Activated T-cell treated with anti-CD3 and anti-CD28 coated beads, Interleukin-2, amount 50 U/mL, for 72 hours (primary cell): Measurements from ENCODE around the gene NKD1. TPM values are rescaled to one million over a fixed set of nuclear protein-coding genes. Genes with fewer than 3 reads are reported as not detected.

Experiments
- ATAC-seq, 2 donors: fragments of 150-1000 bp; cut with Tn5 transposase; replicated peaks in 1 of 2; 2 replicates each; pipeline ENCODE4 v1.10.0; 2021; ENCODE audit warnings: moderate library complexity in 2 of 2, mild to moderate bottlenecking in 1 of 2
- DNase-seq, 2 donors: peaks; one replicate each; pipeline ENCODE4 v3.0.0; 2021 to 2022; ENCODE audit warnings: mixed read lengths in 1 of 2
- H3K27ac Mint-ChIP-seq: one replicate; pipeline ENCODE4 v1.8.0; 2022; ENCODE audit warnings: mild to moderate bottlenecking, moderate library complexity, mixed read lengths
- H3K27me3 Mint-ChIP-seq: one replicate; pipeline ENCODE4 v1.8.0; 2022; ENCODE audit warnings: low read depth, mixed read lengths
- H3K36me3 Mint-ChIP-seq, 2 donors: one replicate each; pipeline ENCODE4 v1.8.0; 2022; ENCODE audit warnings: mixed read lengths in 2 of 2, mild to moderate bottlenecking in 1 of 2; ENCODE audit not compliant: insufficient read depth in 2 of 2
- H3K4me1 Mint-ChIP-seq: one replicate; pipeline ENCODE4 v1.8.0; 2022; ENCODE audit warnings: low read depth, mixed read lengths
- H3K4me3 Mint-ChIP-seq, 2 donors: one replicate each; pipeline ENCODE4 v1.8.0; 2022; ENCODE audit warnings: mild to moderate bottlenecking in 2 of 2, mixed read lengths in 2 of 2, moderate library complexity in 2 of 2
- H3K9me3 Mint-ChIP-seq, 2 donors: one replicate each; pipeline ENCODE4 v1.8.0; 2022; ENCODE audit warnings: mixed read lengths in 2 of 2
- total RNA-seq, 2 donors: library from RNA; stranded (reverse); gene quantifications; one replicate each; pipeline ENCODE4 v1.2.3, GENCODE V29; 2022

Gene NKD1
- total RNA-seq, 2 donors from 2014 or later, result 0.96 to 2.4 TPM

DNA sequence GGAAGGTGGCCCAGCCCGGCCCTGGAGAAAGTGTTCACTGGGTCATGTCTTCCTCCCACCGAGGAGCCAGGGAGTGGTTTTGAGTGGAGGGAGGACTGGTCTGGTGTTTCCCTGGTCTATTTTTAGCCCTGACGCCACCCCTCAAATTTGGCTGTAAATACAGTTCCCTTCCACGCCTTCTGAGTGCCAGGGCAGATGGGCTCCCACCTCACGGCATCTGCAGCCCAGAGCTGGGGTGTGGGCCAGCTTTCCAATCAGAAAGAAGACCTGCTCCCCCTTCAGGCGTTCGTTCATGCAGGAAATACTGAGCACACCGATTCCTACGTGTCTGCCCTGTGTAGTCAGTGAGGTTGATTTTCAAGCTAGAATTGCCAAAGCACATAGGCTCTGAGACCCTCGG is 79.2 kb downstream of the NKD1 start:
- Mint-ChIP-seq H3K36me3 (no peaks in the 10 kb centered on the region), H3K4me3 (peak overlapping the region; percentile 66 to 73), H3K27ac (peak overlapping the region; percentile 72), H3K27me3 (no peaks in the 10 kb centered on the region), H3K4me1 (peaks cover 38% of the 10 kb centered on the region), H3K9me3 (no peaks in the 10 kb centered on the region)
- peak; percentile 38 to 49 for DNase-seq
- peak; percentile 68 to 72 for ATAC-seq

- no peak for DNase-seq
- H3K36me3 Mint-ChIP-seq, result no peaks in the 10 kb centered on the region
- no peak overlapping the region for H3K27ac Mint-ChIP-seq
- no peak for ATAC-seq
- no peaks in the 10 kb centered on the region for H3K27me3 Mint-ChIP-seq
- no peaks in the 10 kb centered on the region for H3K9me3 Mint-ChIP-seq
- H3K4me1 Mint-ChIP-seq, result peaks cover 36% of the 10 kb centered on the region
- no peak overlapping the region for H3K4me3 Mint-ChIP-seq
Measured at GRCh38 chr16:50628156-50628802, 80.1 kb downstream of the NKD1 start.

DNA sequence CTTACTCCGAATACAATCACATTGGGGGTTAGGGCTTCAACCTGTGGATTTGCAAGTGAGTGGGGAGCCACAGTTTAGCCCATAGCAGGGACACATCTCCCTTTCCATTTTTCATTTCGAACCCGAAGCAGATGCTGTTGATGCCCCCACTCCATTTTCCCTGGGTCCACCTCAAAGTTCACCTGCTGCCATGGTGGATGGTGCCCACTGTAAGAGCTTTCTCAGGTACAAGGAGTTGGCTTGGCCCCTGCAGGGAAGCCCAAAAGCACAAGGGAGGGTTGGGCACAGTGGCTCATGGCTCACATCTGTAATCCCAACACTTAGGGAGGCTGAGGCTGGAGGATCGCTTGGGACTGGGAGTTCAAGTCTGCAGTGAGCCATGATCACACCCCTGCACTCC is 81.1 kb downstream of the NKD1 start:
- H3K4me3 Mint-ChIP-seq, result no peak overlapping the region
- H3K36me3 Mint-ChIP-seq, result no peaks in the 10 kb centered on the region
- ATAC-seq (no peak), DNase-seq (no peak)
- no peak overlapping the region for H3K27ac Mint-ChIP-seq
- peaks cover 25% of the 10 kb centered on the region for H3K4me1 Mint-ChIP-seq
- no peaks in the 10 kb centered on the region for H3K27me3 Mint-ChIP-seq
- no peaks in the 10 kb centered on the region for H3K9me3 Mint-ChIP-seq

DNA sequence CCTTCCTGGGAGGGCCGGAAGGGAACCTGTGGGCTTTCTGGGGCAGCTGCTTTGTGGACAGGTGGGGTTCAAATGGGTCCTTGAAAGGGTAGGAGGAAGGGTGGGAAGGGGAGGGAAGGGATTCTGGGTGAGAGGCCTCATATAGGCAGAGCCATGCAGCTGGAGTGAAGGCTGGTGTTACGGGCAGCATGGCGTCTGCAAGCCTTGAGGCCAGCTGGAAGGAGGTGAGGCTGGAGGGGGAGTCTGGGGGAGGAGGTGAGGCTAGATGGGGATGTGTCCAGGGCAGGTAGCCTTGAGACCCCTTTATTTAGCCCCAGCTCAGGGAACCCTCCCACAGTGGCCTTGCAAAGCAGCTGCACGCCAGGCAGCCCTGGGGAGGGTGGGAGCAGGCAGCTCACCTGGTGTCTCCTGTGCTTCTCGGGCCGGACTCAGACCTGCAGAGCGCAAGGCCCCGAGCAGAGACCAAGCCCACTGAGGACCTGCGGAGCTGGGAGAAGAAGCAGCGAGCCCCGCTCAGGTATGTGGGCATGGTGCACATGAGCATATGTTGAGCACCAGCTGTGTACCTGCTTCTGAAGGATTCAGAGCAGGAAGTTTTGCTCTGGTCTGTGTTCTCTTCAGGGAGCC is 82.3 kb downstream of the NKD1 start:
- H3K4me1 Mint-ChIP-seq, result peaks cover 21% of the 10 kb centered on the region
- no peaks in the 10 kb centered on the region for H3K27me3 Mint-ChIP-seq
- no peak for ATAC-seq

DNA sequence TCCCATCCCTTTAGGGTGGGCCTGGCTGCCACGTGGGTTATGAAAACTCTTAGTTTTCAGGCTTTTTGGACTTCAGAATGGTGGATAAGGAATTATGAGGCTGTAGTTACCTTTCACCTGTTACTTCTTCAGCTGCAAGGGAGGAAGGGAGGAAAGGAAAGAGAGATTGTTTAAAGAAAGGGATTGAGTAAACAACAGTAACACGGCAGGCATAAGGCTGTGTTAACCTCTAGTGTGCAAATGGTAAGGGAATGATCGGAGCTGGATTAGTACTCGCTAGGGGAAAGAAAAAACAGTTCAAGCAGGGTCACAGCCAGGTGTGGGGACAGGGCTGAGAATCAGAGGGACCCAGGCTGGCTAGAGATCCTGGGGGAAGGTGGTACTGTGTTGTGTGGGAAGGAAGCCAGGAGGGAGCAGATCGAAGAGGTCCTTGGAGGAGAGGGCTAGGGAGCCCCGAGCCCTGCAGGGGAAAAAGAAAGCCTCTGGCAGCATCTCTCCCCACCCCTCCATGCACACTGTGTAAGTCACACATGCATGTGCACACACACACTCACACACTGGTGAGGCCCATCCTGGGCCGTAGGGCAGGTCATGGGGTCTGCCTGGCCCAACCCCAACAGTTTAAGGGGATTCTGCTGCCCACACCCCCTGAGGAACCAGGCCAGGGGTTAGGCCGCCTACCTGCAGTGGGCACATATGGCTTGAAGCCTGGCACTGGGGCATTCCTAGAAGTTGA is 83.2 kb downstream of the NKD1 start:
- Mint-ChIP-seq H3K27me3 (no peaks in the 10 kb centered on the region), H3K9me3 (no peaks in the 10 kb centered on the region), H3K4me3 (no peak overlapping the region), H3K27ac (no peak overlapping the region), H3K4me1 (peaks cover 19% of the 10 kb centered on the region), H3K36me3 (no peaks in the 10 kb centered on the region)
- ATAC-seq, result no peak
- DNase-seq, result no peak

More for the DNA sequence above, 82.3 kb downstream of the NKD1 start:
- H3K9me3 Mint-ChIP-seq, result no peaks in the 10 kb centered on the region
- DNase-seq, result no peak
- no peak overlapping the region for H3K27ac Mint-ChIP-seq
- no peaks in the 10 kb centered on the region for H3K36me3 Mint-ChIP-seq
- H3K4me3 Mint-ChIP-seq, result no peak overlapping the region

GRCh38 chr16:50631985-50632576 is 83.9 kb downstream of the NKD1 start:
- no peak overlapping the region for H3K4me3 Mint-ChIP-seq

DNA sequence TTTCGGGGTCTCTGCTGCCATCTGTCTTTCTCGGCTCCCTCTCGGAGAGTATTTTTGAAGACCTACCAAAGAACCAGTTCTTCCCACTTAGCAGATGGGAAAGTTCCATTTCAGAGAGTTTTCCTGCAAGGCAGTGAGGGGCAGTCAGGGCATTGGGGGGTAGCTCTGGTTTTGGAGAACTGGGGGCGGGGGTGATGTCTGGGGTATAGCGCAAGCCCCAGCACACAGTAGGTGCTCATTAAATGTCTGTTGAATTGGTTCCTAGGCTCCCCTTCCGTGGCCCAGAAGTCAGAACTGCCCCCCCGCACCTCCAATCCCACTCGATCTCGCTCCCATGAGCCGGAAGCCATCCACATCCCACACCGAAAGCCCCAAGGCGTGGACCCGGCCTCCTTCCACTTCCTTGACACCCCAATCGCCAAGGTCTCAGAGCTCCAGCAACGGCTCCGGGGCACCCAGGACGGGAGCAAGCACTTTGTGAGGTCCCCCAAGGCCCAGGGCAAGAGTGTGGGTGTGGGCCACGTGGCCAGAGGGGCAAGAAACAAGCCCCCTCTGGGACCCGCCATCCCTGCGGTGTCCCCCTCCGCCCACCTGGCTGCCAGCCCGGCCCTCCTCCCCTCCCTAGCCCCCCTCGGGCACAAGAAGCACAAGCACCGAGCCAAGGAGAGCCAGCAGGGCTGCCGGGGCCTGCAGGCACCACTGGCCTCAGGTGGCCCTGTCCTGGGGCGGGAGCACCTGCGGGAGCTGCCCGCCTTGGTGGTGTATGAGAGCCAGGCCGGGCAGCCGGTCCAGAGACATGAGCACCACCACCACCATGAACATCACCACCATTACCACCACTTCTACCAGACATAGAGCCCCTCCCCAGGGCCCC is 85.0 kb downstream of the NKD1 start:
- Mint-ChIP-seq H3K4me3 (no peak overlapping the region), H3K9me3 (no peaks in the 10 kb centered on the region), H3K36me3 (no peaks in the 10 kb centered on the region), H3K27me3 (no peaks in the 10 kb centered on the region), H3K4me1 (peaks cover 10% of the 10 kb centered on the region), H3K27ac (no peak overlapping the region)
- no peak for ATAC-seq
- no peak for DNase-seq

More at GRCh38 chr16:50631985-50632576, 83.9 kb downstream of the NKD1 start:
- peaks cover 16% of the 10 kb centered on the region for H3K4me1 Mint-ChIP-seq
- H3K36me3 Mint-ChIP-seq, result no peaks in the 10 kb centered on the region
- ATAC-seq, result no peak
- no peak overlapping the region for H3K27ac Mint-ChIP-seq
- no peak for DNase-seq
- no peaks in the 10 kb centered on the region for H3K9me3 Mint-ChIP-seq
- H3K27me3 Mint-ChIP-seq, result no peaks in the 10 kb centered on the region

GRCh38 chr16:50634090-50634489 is 85.9 kb downstream of the NKD1 start:
- H3K9me3 Mint-ChIP-seq, result no peaks in the 10 kb centered on the region
- no peaks in the 10 kb centered on the region for H3K27me3 Mint-ChIP-seq
- H3K4me1 Mint-ChIP-seq, result peaks cover 10% of the 10 kb centered on the region
- ATAC-seq (no peak), DNase-seq (no peak)
- no peak overlapping the region for H3K27ac Mint-ChIP-seq
- H3K36me3 Mint-ChIP-seq, result no peaks in the 10 kb centered on the region
- H3K4me3 Mint-ChIP-seq, result no peak overlapping the region

DNA sequence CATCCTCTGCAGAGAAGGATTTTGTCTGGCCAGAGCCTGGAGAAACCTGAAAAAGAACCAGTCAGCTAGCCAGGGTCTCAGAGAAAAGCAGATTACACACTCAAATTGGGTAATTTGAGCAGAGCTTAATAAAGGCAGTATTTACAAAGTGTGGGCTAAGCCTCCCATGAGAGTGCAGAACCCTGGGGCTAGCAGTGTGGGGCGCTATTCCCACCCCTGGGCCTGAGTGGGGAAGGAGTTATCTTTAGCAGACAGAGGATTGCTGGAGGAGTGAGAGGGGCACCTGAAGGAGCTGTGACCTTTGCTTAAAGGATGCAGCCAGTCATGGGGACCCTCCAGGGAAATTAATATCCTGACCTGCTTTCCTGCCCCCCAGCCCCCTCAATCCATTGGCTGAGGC is 86.8 kb downstream of the NKD1 start:
- no peaks in the 10 kb centered on the region for H3K27me3 Mint-ChIP-seq
- peaks cover 10% of the 10 kb centered on the region for H3K4me1 Mint-ChIP-seq
- DNase-seq (no peak), ATAC-seq (no peak)
- no peak overlapping the region for H3K27ac Mint-ChIP-seq
- no peaks in the 10 kb centered on the region for H3K9me3 Mint-ChIP-seq
- no peak overlapping the region for H3K4me3 Mint-ChIP-seq
- no peaks in the 10 kb centered on the region for H3K36me3 Mint-ChIP-seq

DNA sequence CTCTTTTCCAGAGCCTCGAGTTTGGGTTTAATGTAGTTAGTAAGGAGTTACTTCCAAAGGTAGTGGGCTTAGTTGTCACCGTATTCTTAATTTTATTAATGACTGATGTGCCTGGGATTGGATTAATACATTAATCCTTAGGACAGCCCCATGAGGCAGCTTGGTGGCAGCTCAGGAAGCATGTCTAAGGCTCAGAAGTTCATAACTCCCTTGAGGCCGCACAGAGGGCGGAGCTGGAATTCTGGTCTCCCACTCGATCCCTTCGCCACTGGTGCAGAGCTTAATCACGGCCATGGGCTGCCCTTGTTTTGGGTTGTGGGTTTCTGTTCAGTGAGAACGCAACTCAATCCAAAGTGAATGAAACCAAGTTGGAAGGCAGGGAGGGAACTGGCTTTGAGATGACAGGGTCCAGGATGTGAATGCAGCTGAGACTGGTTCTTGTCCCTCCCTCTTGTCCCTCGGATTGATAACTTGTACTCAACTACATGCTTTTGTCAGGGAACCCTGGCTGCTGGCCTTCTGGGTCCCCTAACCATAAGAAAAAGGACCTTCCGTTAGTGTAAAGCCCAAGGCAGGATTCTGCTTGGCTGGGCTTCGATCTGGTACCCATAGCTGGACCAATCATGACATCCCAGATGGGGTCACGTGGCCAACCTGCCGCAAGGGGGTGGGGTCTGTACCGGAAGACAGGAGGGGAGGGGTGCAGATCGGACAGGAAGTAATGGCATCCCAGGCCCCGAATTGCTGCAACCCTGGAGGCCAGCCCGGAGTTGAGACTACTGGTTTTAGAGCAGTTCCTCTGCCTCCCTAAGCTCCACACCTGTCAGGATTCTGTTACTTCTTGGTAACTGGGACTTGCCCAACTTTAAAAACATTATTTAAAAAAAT is 87.6 kb downstream of the NKD1 start:
- H3K4me1 Mint-ChIP-seq, result peaks cover 10% of the 10 kb centered on the region
- no peaks in the 10 kb centered on the region for H3K36me3 Mint-ChIP-seq
- H3K27me3 Mint-ChIP-seq, result no peaks in the 10 kb centered on the region
- peak; percentile 26 to 29 for DNase-seq
- H3K4me3 Mint-ChIP-seq, result no peak overlapping the region
- ATAC-seq, result peak; percentile 48 to 62
- no peaks in the 10 kb centered on the region for H3K9me3 Mint-ChIP-seq
- no peak overlapping the region for H3K27ac Mint-ChIP-seq

DNA sequence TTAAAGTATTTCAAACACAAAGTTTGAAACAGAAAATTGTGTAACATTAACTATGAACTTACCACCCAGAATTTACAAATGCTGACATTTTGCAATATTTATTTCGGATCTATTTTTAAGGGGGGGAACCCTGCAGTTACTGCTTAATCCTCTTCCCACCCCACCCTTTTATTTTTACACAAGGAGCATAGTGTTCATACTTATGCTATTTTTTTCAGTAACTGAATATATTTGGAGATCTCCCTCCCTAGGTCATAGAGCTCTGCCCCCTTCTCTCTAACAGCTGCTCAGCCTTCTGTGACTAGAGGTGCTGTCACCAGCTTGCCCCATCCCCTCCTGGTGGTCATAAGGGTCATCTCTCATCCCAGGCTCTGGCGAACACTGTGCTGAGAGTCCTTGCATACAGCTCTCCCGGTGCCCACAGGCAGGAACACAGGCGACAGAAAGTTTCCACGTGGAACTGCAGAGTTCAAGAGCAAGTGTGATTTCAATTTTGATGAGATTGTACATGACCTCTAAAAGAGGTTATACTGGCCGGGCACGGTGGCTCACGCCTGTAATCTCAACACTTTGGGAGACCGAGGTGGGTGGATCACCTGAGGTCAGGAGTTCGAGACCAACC is 88.7 kb downstream of the NKD1 start:
- peaks cover 10% of the 10 kb centered on the region for H3K4me1 Mint-ChIP-seq
- ATAC-seq, result no peak
- DNase-seq, result no peak
- H3K27me3 Mint-ChIP-seq, result no peaks in the 10 kb centered on the region
- H3K27ac Mint-ChIP-seq, result no peak overlapping the region
- no peak overlapping the region for H3K4me3 Mint-ChIP-seq
- H3K9me3 Mint-ChIP-seq, result no peaks in the 10 kb centered on the region
- H3K36me3 Mint-ChIP-seq, result no peaks in the 10 kb centered on the region
